Measurements from ENCODE around the gene H2AZ1. TPM values are rescaled to one million over a fixed set of nuclear protein-coding genes. Genes with fewer than 3 reads are reported as not detected.

The H2AZ1 gene
- total RNA-seq (100 to 1,000 TPM in 1 of 2 donors, 10 to 100 TPM in 1; 28.5 to 139 TPM), polyA plus RNA-seq (100 to 1,000 TPM in 1 of 2 donors, 10 to 100 TPM in 1; 96.6 to 110 TPM)

DNA sequence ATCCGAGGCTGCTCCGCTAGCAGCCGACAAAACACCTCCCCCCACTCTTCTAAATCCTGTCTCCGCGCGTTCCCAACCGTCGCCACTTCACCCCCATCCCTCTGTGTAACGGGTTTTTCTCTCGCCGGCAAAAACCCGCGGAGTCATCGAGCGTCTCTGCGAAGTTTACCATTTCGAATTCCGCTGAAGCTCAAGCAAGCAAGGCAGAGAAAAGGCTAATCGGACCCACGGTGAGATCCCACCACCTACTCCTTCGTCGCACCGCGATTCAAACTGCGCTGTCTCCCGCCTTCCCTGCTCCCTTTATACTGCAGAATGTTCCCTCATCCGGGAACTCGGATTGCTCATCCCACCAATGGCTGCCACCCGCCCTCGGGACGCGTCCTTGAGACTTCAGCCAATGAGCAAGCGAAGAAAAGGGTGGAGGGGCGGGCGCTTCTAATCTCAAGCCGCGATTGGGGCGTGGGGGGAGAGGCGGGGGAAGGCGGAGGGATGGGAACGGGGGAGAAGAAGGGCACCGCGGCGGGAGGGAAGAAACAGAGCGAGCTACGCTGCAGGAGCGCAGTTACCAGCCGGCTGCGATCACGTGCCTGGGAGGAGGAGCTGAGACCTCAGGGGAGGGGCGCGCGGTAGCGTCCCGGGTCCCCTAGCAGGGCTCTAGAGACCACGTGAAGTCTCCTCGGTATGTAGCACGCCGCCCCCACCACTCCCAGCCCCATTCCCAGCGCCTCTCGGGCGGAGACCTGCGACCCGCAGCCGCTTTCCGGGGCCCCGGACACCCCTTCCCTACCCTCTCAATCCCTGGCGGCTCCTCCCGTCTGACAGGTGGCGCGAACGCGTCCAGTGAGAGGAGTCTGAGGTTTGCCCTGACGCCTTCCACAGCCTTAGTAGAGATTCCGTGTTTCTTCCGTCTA lies at the start of gene H2AZ1:
H2AZ1 (minus strand) TSS at position 277 of the 914 bp plus-strand sequence; CDS start at position 172, 105 bp downstream.
- WGBS = under 1% methylated on average over 76 of the region's 76 CpGs
- Histone ChIP-seq H3K27me3 (ENCODE audit: control insufficient read depth in 4 of 4, insufficient read depth in 4 of 4, low read length in 3 of 4) (no peaks in the 10 kb centered on the region), H3K4me1 (ENCODE audit: control insufficient read depth in 4 of 4, insufficient read depth in 4 of 4, low read length in 3 of 4) (peaks cover 2 to 32% (median 22%) of the 10 kb centered on the region in 4 donors), H3K9me3 (ENCODE audit: control insufficient read depth in 4 of 4, low read length in 3 of 4) (no peaks in the 10 kb centered on the region), H3K9ac (ENCODE audit: low read depth in 1 of 2, low read length in 2 of 2) (peak within 1 kb of the TSS; percentile 73 to 85), H3K36me3 (ENCODE audit: control insufficient read depth in 4 of 4, insufficient read depth in 3 of 4, low read depth in 1 of 4, low read length in 3 of 4) (no peaks in the 10 kb centered on the region), H3K27ac (ENCODE audit: low read depth in 1 of 2, low read length in 2 of 2) (peak within 1 kb of the TSS; percentile 80 to 83), H3K4me3 (ENCODE audit: low read depth in 1 of 3, low read length in 3 of 3) (peak within 1 kb of the TSS; percentile 77 to 85 (median 84))
- TF ChIP-seq SP1 (IDR thresholded peaks at IDR 0.05) (peak; percentile 84), RAD21 (IDR thresholded peaks at IDR 0.05) (no peak), JUND (IDR thresholded peaks at IDR 0.05) (peak in 1 of 2 donors; percentile 7), TAF1 (conservative IDR thresholded peaks at IDR 0.05) (peak; percentile 96), RXRA (IDR thresholded peaks at IDR 0.05) (peak in 1 of 2 donors; percentile 35), YY1 (IDR thresholded peaks at IDR 0.05) (peak; percentile 94), HNF4G (IDR thresholded peaks at IDR 0.05) (no peak), HNF4A (conservative IDR thresholded peaks at IDR 0.05) (peak in 1 of 2 donors; percentile 17), GABPA (IDR thresholded peaks at IDR 0.05 in 1 of 2, conservative IDR thresholded peaks at IDR 0.05 in 1 of 2) (peak in 1 of 2 donors; percentile 49), NR2F2 (IDR thresholded peaks at IDR 0.05) (no peak), FOXA1 (IDR thresholded peaks at IDR 0.05) (peak; percentile 15), EGR1 (IDR thresholded peaks at IDR 0.05; ENCODE audit: low read depth in 2 of 2) (peak in 1 of 2 donors; percentile 38), FOXA2 (IDR thresholded peaks at IDR 0.05) (no peak)
- TF ChIP-seq, protein P1, sequence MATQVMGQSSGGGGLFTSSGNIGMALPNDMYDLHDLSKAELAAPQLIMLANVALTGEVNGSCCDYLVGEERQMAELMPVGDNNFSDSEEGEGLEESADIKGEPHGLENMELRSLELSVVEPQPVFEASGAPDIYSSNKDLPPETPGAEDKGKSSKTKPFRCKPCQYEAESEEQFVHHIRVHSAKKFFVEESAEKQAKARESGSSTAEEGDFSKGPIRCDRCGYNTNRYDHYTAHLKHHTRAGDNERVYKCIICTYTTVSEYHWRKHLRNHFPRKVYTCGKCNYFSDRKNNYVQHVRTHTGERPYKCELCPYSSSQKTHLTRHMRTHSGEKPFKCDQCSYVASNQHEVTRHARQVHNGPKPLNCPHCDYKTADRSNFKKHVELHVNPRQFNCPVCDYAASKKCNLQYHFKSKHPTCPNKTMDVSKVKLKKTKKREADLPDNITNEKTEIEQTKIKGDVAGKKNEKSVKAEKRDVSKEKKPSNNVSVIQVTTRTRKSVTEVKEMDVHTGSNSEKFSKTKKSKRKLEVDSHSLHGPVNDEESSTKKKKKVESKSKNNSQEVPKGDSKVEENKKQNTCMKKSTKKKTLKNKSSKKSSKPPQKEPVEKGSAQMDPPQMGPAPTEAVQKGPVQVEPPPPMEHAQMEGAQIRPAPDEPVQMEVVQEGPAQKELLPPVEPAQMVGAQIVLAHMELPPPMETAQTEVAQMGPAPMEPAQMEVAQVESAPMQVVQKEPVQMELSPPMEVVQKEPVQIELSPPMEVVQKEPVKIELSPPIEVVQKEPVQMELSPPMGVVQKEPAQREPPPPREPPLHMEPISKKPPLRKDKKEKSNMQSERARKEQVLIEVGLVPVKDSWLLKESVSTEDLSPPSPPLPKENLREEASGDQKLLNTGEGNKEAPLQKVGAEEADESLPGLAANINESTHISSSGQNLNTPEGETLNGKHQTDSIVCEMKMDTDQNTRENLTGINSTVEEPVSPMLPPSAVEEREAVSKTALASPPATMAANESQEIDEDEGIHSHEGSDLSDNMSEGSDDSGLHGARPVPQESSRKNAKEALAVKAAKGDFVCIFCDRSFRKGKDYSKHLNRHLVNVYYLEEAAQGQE (IDR thresholded peaks at IDR 0.05) = peak; percentile 91
- TF ChIP-seq, protein P2, sequence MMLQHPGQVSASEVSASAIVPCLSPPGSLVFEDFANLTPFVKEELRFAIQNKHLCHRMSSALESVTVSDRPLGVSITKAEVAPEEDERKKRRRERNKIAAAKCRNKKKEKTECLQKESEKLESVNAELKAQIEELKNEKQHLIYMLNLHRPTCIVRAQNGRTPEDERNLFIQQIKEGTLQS (IDR thresholded peaks at IDR 0.05) = peak; percentile 80
- TF ChIP-seq, protein P3, sequence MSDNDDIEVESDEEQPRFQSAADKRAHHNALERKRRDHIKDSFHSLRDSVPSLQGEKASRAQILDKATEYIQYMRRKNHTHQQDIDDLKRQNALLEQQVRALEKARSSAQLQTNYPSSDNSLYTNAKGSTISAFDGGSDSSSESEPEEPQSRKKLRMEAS (IDR thresholded peaks at IDR 0.05) = no peak
- TF ChIP-seq, protein P4, sequence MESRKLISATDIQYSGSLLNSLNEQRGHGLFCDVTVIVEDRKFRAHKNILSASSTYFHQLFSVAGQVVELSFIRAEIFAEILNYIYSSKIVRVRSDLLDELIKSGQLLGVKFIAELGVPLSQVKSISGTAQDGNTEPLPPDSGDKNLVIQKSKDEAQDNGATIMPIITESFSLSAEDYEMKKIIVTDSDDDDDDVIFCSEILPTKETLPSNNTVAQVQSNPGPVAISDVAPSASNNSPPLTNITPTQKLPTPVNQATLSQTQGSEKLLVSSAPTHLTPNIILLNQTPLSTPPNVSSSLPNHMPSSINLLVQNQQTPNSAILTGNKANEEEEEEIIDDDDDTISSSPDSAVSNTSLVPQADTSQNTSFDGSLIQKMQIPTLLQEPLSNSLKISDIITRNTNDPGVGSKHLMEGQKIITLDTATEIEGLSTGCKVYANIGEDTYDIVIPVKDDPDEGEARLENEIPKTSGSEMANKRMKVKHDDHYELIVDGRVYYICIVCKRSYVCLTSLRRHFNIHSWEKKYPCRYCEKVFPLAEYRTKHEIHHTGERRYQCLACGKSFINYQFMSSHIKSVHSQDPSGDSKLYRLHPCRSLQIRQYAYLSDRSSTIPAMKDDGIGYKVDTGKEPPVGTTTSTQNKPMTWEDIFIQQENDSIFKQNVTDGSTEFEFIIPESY (IDR thresholded peaks at IDR 0.05) = peak; percentile 55
- TF ChIP-seq, protein P5, sequence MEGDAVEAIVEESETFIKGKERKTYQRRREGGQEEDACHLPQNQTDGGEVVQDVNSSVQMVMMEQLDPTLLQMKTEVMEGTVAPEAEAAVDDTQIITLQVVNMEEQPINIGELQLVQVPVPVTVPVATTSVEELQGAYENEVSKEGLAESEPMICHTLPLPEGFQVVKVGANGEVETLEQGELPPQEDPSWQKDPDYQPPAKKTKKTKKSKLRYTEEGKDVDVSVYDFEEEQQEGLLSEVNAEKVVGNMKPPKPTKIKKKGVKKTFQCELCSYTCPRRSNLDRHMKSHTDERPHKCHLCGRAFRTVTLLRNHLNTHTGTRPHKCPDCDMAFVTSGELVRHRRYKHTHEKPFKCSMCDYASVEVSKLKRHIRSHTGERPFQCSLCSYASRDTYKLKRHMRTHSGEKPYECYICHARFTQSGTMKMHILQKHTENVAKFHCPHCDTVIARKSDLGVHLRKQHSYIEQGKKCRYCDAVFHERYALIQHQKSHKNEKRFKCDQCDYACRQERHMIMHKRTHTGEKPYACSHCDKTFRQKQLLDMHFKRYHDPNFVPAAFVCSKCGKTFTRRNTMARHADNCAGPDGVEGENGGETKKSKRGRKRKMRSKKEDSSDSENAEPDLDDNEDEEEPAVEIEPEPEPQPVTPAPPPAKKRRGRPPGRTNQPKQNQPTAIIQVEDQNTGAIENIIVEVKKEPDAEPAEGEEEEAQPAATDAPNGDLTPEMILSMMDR (IDR thresholded peaks at IDR 0.05; ENCODE audit: low read depth, low read length, missing input control) = no peak
- DNase-seq (ENCODE audit: low spot score) = peak; percentile 95
